HG02759 (cell line): ENCODE measurements around the gene TMOD1.
A peak's percentile ranks its signal among the peaks of the same experiment; 100 is the strongest.
"Not testable (repeated sequence)": the region's sequence is repeated elsewhere in the genome, so short reads cannot be mapped to it uniquely, and the experiment has no call there.

Source experiments
- ATAC-seq: cut with Tn5 transposase; IDR thresholded peaks from one replicate; pipeline ENCODE4 v1.9.1; 2021; ENCODE audit warnings: mild to moderate bottlenecking, moderate library complexity; ENCODE audit not compliant: unreplicated experiment

Gene TMOD1

GRCh38 chr9:97497558-97498375 lies 3.7 kb upstream of the TMOD1 start:
- ATAC-seq = not testable (repeated sequence)

GRCh38 chr9:97498846-97499245 lies 2.6 kb upstream of the TMOD1 start:
- ATAC-seq = not testable (repeated sequence)

DNA sequence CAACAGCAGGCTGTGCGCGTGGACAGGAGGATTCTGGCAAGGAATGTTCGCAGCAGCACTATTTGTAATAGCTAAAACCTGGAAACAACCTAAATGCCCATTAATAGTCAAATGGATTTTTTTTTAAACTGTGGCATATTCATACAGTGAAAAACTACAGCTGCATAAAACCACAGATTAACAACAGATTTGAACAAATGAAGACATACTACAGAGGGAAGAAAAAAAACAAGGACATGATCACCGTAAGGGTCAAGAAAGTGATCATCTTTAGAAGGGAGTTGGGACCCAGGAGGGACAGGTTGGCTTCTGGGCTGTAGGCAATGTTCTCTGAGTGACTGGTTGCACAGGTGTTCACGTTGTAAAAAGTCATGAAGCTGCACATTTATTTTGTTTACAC lies 1.2 kb upstream of the TMOD1 start:
- ATAC-seq = no peak

GRCh38 chr9:97500765-97501176 lies 695 bp upstream of the TMOD1 start:
- no peak for ATAC-seq

- peak; percentile 28 for ATAC-seq
These were observed 431 bp downstream of the TMOD1 start for GRCh38 chr9:97501972-97502221.

DNA sequence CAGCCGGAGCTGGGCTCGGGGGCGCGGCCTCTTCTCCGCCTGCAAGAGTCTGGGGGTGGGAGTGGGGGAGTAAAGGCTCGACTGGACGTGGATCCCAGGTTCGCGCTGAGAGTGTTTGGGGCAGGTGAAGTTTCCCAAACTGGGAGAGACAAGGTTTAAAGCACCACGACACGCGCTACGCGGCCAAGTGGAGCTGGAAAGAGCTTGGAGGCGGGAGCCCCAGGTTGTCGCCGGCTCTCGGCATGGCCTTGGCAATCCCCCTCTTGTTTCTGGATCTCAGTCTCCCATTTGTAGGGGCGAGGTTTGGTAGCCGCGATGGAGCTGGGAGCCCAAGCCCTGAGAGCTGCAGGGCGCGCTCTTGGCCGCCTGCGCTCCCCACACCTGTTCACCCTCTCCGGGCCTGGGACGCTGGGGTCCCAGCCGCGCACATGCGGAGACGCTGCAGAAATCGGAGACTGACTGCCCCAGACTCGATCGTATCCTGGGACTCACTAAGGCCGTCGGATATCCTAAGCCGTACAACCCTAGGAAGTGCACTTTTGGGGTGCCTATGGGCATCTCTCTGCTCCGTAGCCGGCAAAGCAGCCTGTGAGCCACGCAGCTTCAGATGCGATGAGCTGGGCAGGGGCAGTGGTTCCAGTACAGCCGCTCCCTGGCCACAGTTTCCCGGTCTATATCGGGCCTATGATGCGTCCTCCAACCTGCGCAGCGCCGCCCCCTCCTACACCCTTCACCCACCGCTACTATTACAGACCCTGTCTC lies 937 bp downstream of the TMOD1 start:
- ATAC-seq = no peak

- no peak for ATAC-seq
These were observed 1.8 kb downstream of the TMOD1 start for GRCh38 chr9:97502984-97503861.

- ATAC-seq = no peak
These were observed 2.4 kb downstream of the TMOD1 start for GRCh38 chr9:97503862-97504210.

GRCh38 chr9:97504381-97505216 lies 3.1 kb downstream of the TMOD1 start:
- no peak for ATAC-seq

- no peak for ATAC-seq
These were observed 4.4 kb downstream of the TMOD1 start for GRCh38 chr9:97505845-97506244.

DNA sequence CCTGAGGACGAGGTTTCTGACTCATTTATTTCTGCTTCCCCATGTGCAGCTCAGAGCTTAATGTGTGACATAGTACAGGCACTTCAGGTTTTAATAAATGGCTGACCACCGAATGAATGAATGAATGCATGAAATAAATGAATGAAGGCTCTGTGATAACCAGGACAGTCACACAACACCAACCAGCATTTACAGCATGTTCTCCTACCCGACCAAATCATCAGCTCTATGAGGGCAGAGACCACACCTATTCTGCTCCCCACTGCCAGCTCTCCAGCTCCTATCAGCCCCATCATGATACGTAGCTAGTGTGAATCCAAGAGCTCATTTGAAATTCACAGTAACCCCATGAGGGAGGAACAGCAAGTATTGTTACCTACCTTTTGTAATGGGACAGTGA lies 4.8 kb downstream of the TMOD1 start:
- no peak for ATAC-seq

DNA sequence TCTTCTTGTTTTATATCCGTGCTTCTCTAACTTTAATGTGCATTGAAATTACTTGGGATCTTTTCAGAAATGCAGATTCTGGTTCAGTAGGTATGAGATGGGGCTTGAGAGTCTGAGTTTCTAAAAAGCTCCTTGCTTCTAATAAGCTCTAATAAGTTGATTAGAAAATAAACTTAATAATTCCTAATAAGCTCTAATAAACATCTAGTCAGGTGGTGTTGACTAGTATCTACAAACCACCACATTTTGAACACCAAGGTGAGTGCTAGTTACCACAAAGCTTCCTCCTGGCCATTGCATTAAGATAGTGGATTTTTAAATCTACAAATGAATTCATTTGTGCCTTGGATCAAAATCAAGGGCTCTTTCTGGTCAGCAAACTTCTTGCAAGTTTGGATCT lies 5.3 kb downstream of the TMOD1 start:
- ATAC-seq = no peak

- ATAC-seq = no peak
These were observed 6.0 kb downstream of the TMOD1 start for GRCh38 chr9:97507428-97507984.

GRCh38 chr9:97508852-97509251 lies 7.4 kb downstream of the TMOD1 start:
- ATAC-seq = no peak

- peak; percentile 76 for ATAC-seq
These were observed 9.6 kb downstream of the TMOD1 start for GRCh38 chr9:97510797-97511654.

- ATAC-seq = peak; percentile 30
These were observed 10.4 kb downstream of the TMOD1 start for GRCh38 chr9:97511655-97512427.

- no peak for ATAC-seq
These were observed 11.6 kb downstream of the TMOD1 start for GRCh38 chr9:97512966-97513560.

GRCh38 chr9:97514531-97514930 lies 13.1 kb downstream of the TMOD1 start:
- ATAC-seq = no peak
